ENCODE results near the gene CLCN1.
A peak's percentile ranks its signal among the peaks of the same experiment; 100 is the strongest.

Gene CLCN1

DNA sequence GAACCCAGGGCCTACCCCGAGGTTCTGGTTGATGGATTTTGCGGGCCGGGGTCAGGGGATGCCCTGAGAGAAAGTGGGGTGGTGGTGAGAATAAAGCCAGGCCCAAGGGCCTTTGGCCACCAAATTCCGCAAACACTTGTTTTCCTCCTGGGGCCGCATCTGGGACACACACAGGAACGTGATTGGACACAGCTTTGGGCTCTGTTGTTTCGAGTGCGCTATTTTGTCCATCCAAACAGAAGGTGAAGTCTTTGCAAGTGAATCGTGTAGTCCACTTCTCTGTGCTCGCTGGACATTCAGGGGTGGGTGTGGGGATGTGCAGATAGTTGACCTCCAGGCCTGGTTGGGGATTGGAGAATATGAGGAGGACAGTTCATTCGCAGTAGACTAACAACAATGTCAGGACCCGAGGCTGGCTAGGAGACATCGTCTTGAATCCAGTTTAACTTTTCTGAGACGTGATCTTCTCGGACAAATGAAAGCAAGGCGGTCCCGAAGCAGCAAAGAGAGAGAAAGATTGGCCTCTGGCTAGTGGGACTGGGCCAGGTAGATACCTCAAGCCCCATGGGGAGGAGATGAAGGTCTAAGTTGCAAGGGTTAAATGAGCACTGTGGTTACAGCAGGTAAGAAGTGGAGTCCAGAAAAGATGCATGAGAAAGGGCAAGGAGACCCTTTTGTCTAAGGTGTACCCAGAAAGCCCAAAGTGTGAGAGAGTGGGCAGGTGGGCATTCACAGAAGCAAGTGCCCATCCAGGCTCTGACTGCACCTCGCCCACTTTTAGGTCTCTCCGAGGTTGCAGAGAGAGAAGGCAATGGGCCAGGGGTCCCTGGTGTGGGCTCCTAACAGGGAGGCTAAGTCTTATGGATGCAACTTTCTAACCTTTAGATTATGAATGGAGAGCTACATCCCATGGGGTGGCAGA, 47.4 kb downstream of the CLCN1 start:
- Histone ChIP-seq H3K9ac (no peak overlapping the region), H3K4me2 (peak overlapping the region; percentile 73; the same call in 1 of the 2 replicates), H3K79me2 (ENCODE audit: insufficient read depth, low read depth) (no peaks in the 10 kb centered on the region), H4K20me1 (ENCODE audit: insufficient read depth) (no peaks in the 10 kb centered on the region), H3K4me3 (IDR thresholded peaks at IDR 0.05; ENCODE audit: insufficient read depth, low read depth, low read length) (no peak overlapping the region), H3K27ac (no peak overlapping the region), H3K27me3 (ENCODE audit: insufficient read depth, low read depth) (peaks cover 25% of the 10 kb centered on the region; the same call in 1 of the 2 replicates), H3K4me1 (ENCODE audit: low read depth, poor library complexity, severe bottlenecking) (no peaks in the 10 kb centered on the region), H3K36me3 (ENCODE audit: insufficient read depth) (no peaks in the 10 kb centered on the region), H2AFZ (ENCODE audit: low read depth) (peak overlapping the region; percentile 70; the same call in 1 of the 2 replicates)
- TF ChIP-seq, protein P1, sequence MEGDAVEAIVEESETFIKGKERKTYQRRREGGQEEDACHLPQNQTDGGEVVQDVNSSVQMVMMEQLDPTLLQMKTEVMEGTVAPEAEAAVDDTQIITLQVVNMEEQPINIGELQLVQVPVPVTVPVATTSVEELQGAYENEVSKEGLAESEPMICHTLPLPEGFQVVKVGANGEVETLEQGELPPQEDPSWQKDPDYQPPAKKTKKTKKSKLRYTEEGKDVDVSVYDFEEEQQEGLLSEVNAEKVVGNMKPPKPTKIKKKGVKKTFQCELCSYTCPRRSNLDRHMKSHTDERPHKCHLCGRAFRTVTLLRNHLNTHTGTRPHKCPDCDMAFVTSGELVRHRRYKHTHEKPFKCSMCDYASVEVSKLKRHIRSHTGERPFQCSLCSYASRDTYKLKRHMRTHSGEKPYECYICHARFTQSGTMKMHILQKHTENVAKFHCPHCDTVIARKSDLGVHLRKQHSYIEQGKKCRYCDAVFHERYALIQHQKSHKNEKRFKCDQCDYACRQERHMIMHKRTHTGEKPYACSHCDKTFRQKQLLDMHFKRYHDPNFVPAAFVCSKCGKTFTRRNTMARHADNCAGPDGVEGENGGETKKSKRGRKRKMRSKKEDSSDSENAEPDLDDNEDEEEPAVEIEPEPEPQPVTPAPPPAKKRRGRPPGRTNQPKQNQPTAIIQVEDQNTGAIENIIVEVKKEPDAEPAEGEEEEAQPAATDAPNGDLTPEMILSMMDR (conservative IDR thresholded peaks at IDR 0.05; ENCODE audit: low read depth, low read length), result no peak

DNA sequence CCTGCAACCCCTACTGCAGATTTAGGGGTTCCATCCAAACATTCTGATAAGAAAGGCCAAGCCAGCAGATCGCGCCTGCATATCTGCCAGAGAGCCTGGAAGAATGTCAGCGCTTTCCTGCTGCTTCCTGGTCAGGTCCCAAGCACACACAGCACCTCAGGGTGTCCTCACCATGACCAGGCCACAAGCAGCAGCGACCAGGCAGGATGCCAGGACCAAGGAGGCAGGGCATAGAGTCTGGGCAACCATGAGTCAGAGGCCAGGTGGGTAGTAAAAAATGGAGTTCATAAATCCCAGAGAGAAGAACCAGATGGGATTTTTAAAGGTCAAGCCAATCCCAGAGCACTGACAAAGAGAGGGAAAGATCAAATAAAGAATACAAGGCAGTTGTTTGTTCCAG, 52.1 kb downstream of the CLCN1 start:
- no peak overlapping the region for H2AFZ ChIP-seq (ENCODE audit: low read depth)
- H3K36me3 ChIP-seq (ENCODE audit: insufficient read depth), result no peaks in the 10 kb centered on the region

DNA sequence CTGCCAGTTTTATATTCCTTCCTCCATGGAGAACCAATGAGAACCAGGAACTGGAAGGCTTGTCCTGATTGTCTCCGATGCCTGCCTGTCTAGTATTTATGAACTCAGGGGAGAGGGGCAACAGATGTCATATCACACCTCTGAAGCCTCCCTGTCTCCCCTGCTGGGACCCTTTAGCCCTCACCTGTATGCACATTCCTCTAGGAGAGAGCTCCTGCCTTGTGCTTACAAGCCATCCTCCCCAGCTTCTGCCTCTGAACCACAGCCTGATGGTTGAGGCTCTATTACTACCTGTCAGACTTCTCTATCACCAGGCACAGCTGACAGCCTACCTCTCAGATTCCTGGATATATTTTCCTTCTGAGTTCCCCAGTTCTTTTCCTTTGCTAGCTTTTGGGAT, 52.5 kb downstream of the CLCN1 start:
- Histone ChIP-seq H3K36me3 (ENCODE audit: insufficient read depth) (no peaks in the 10 kb centered on the region), H4K20me1 (ENCODE audit: insufficient read depth) (no peaks in the 10 kb centered on the region), H3K4me3 (IDR thresholded peaks at IDR 0.05; ENCODE audit: insufficient read depth, low read depth, low read length) (no peak overlapping the region), H3K27me3 (ENCODE audit: insufficient read depth, low read depth) (peaks cover 2% of the 10 kb centered on the region; the same call in 1 of the 2 replicates), H2AFZ (ENCODE audit: low read depth) (no peak overlapping the region), H3K4me2 (no peak overlapping the region), H3K79me2 (ENCODE audit: insufficient read depth, low read depth) (no peaks in the 10 kb centered on the region), H3K27ac (no peak overlapping the region), H3K4me1 (ENCODE audit: low read depth, poor library complexity, severe bottlenecking) (no peaks in the 10 kb centered on the region), H3K9ac (no peak overlapping the region)
- TF ChIP-seq, protein P1 (conservative IDR thresholded peaks at IDR 0.05; ENCODE audit: low read depth, low read length), result no peak

More for the DNA sequence above, 52.1 kb downstream of the CLCN1 start:
- Histone ChIP-seq H3K9ac (no peak overlapping the region), H3K4me2 (no peak overlapping the region), H3K4me3 (IDR thresholded peaks at IDR 0.05; ENCODE audit: insufficient read depth, low read depth, low read length) (no peak overlapping the region), H3K27me3 (ENCODE audit: insufficient read depth, low read depth) (peaks cover 6% of the 10 kb centered on the region; the same call in 1 of the 2 replicates), H3K79me2 (ENCODE audit: insufficient read depth, low read depth) (no peaks in the 10 kb centered on the region), H4K20me1 (ENCODE audit: insufficient read depth) (no peaks in the 10 kb centered on the region), H3K4me1 (ENCODE audit: low read depth, poor library complexity, severe bottlenecking) (no peaks in the 10 kb centered on the region), H3K27ac (no peak overlapping the region)
- TF ChIP-seq, protein P1 (conservative IDR thresholded peaks at IDR 0.05; ENCODE audit: low read depth, low read length), result no peak

DNA sequence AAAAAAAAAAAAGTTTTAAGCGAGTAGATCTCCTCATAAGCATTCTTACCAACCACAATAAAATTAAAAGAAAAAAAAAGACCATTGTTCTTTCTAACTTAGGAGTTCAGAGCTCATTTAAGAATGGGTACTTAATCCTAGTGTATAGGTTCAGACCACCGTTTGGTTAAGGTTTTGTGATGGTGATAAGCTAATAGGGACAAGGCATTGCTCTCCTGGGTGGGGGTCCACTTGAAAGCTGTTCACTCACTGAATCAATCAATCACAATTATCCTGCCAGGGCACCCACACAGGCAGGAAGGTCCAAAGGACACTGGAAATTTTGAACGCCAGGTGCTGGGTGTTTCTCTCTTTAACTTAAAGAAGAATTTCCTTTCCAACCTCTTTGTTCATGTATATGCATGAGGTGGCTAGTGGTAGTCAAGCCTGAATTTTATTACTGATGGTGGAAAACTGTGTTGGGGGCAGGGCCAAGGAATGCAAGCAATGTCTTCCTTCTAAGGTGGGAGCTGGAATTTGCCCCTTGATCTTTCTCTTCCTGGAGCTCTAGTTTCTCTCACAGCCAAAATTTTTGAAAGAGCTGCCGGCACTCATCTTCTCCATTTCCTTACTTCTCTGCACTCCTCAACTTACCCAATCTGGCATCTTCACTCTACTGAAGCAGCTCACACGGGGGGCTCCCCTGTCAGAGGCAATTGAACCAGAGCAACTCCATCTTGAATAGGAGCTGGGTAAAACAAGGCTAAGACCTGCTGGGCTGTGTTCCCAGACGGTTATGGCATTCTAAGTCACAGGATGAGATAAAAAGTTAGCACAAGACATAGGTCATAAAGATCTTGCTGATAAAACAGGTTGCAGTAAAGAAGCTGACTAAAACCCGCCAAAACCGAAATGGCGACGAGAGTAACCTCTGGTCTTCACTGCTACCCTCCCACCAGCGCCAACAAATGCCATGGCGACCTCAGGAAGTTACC, 54.1 kb downstream of the CLCN1 start:
- H3K4me1 ChIP-seq (ENCODE audit: low read depth, poor library complexity, severe bottlenecking), result no peaks in the 10 kb centered on the region
- H3K4me3 ChIP-seq (IDR thresholded peaks at IDR 0.05; ENCODE audit: insufficient read depth, low read depth, low read length), result no peak overlapping the region
- H3K9ac ChIP-seq, result no peak overlapping the region
- no peaks in the 10 kb centered on the region for H3K36me3 ChIP-seq (ENCODE audit: insufficient read depth)
- H3K4me2 ChIP-seq, result no peak overlapping the region
- H4K20me1 ChIP-seq (ENCODE audit: insufficient read depth), result no peaks in the 10 kb centered on the region
- no peak overlapping the region for H3K27ac ChIP-seq
- H2AFZ ChIP-seq (ENCODE audit: low read depth), result no peak overlapping the region
- TF ChIP-seq, protein P1 (conservative IDR thresholded peaks at IDR 0.05; ENCODE audit: low read depth, low read length), result no peak
- H3K27me3 ChIP-seq (ENCODE audit: insufficient read depth, low read depth), result no peaks in the 10 kb centered on the region
- no peaks in the 10 kb centered on the region for H3K79me2 ChIP-seq (ENCODE audit: insufficient read depth, low read depth)
